ENCODE measurements around the gene CCL25. TPM values are rescaled to one million over a fixed set of nuclear protein-coding genes. Genes with fewer than 3 reads are reported as not detected.
A peak's percentile ranks its signal among the peaks of the same experiment; 100 is the strongest.

The CCL25 gene
- total and polyA plus RNA-seq, 2 of the 13 experiments (the other 11 are each of a cell fraction or from before 2014, with no cell fraction given): not detected

- TF ChIP-seq ZNF138 (CRISPR knock-in tag; IDR thresholded peaks at IDR 0.05; ENCODE audit: low read depth): no peak
- no peak; the same call in 1 of the 2 replicates for TF ChIP-seq ZNF335 (CRISPR knock-in tag; IDR thresholded peaks at IDR 0.05)
- no peak for TF ChIP-seq SCMH1 (CRISPR knock-in tag; IDR thresholded peaks at IDR 0.05; ENCODE audit: borderline replicate concordance)
- no peak for TF ChIP-seq PHB2 (IDR thresholded peaks at IDR 0.05; ENCODE audit: partially characterized antibody)
- no peak for TF ChIP-seq ZNF572 (CRISPR knock-in tag; IDR thresholded peaks at IDR 0.05)
- no peak for TF ChIP-seq NFIB (CRISPR knock-in tag; IDR thresholded peaks at IDR 0.05; ENCODE audit: borderline replicate concordance)
- TF ChIP-seq AHR (CRISPR knock-in tag; IDR thresholded peaks at IDR 0.05): no peak
- no peak for TF ChIP-seq ZNF530 (CRISPR knock-in tag; IDR thresholded peaks at IDR 0.05; ENCODE audit: low read depth)
- TF ChIP-seq CENPBD1 (CRISPR knock-in tag; IDR thresholded peaks at IDR 0.05; ENCODE audit: borderline replicate concordance, low read depth): no peak
- peak; percentile 88; the same call in 1 of the 2 replicates for TF ChIP-seq TARDBP (CRISPR knock-in tag; IDR thresholded peaks at IDR 0.05)
- TF ChIP-seq PRMT3 (CRISPR knock-in tag; IDR thresholded peaks at IDR 0.05; ENCODE audit: borderline replicate concordance, low read depth): no peak
- TF ChIP-seq ZNF652 (CRISPR knock-in tag; IDR thresholded peaks at IDR 0.05; ENCODE audit: borderline replicate concordance, low read depth): no peak
- peak; percentile 65; the same call in 1 of the 2 replicates for TF ChIP-seq ZBTB7B (CRISPR knock-in tag; IDR thresholded peaks at IDR 0.05)
- no peak for TF ChIP-seq ZNF513 (CRISPR knock-in tag; conservative IDR thresholded peaks at IDR 0.05)
- no peak for TF ChIP-seq USF2 (IDR thresholded peaks at IDR 0.05; ENCODE audit: low read depth, low read length)
- no peak for TF ChIP-seq USF2 (CRISPR knock-in tag; IDR thresholded peaks at IDR 0.05; ENCODE audit: borderline replicate concordance)
- no peak for TF ChIP-seq BCLAF1 (IDR thresholded peaks at IDR 0.05)
- TF ChIP-seq FOXO4 (CRISPR knock-in tag; conservative IDR thresholded peaks at IDR 0.05): no peak
- 0 out of 2 replicates have a peak, but pooled peaks have one; percentile 14 for TF ChIP-seq CREM (IDR thresholded peaks at IDR 0.05)
- TF ChIP-seq CREM (CRISPR knock-in tag; IDR thresholded peaks at IDR 0.05): no peak
These were observed 33.2 kb downstream of the CCL25 start (continued) for GRCh38 chr19:8085598-8086408.

All from HepG2 (cell line).